GM06990 (cell line): ENCODE data around the gene KIF5B.
"Not testable (repeated sequence)": the region's sequence is repeated elsewhere in the genome, so short reads cannot be mapped to it uniquely, and the experiment has no call there.

ENCODE experiments used
- DNase-seq: peaks from one replicate; pipeline ENCODE4 v3.0.0-alpha.2; 2011; ENCODE audit not compliant: insufficient read length; ENCODE audit errors: extremely low read depth
- H3K27me3 ChIP-seq: replicated peaks from 2 replicates; pipeline ENCODE4 v1.6.0; 2011; ENCODE audit warnings: low read length; ENCODE audit not compliant: control insufficient read depth, insufficient read depth
- H3K36me3 ChIP-seq: 2 replicates; pipeline ENCODE4 v1.5.1; 2011; ENCODE audit warnings: low read length; ENCODE audit not compliant: control insufficient read depth, insufficient read depth
- H3K4me3 ChIP-seq: replicated peaks from 2 replicates; pipeline ENCODE4 v1.5.1; 2011; ENCODE audit warnings: low read depth, mild to moderate bottlenecking, control low read depth, low read length
- CTCF ChIP-seq: IDR thresholded peaks from 2 replicates; pipeline ENCODE4 v1.5.1; 2011; ENCODE audit warnings: low read length, control low read depth, mild to moderate bottlenecking, inconsistent platforms; ENCODE audit not compliant: insufficient read depth, poor library complexity, severe bottlenecking

Gene KIF5B

GRCh38 chr10:32054094-32054493, 2.1 kb downstream of the KIF5B start:
- peak overlapping the region; percentile 87 for H3K4me3 ChIP-seq
- H3K27me3 ChIP-seq: no peaks in the 10 kb centered on the region
- no peaks in the 10 kb centered on the region for H3K36me3 ChIP-seq
- no peak for TF ChIP-seq CTCF
- no peak for DNase-seq

GRCh38 chr10:32053392-32053791, 2.8 kb downstream of the KIF5B start:
- not testable (repeated sequence) for H3K36me3 ChIP-seq, H3K27me3 ChIP-seq, H3K4me3 ChIP-seq, DNase-seq

GRCh38 chr10:32051926-32052325, 4.3 kb downstream of the KIF5B start:
- Histone ChIP-seq H3K27me3 (no peaks in the 10 kb centered on the region), H3K36me3 (no peaks in the 10 kb centered on the region; the same call in 1 of the 2 replicates), H3K4me3 (no peak overlapping the region)
- TF ChIP-seq CTCF: no peak
- DNase-seq: no peak

GRCh38 chr10:32050177-32050576, 6.0 kb downstream of the KIF5B start:
- Histone ChIP-seq H3K36me3 (no peaks in the 10 kb centered on the region; the same call in 1 of the 2 replicates), H3K27me3 (no peaks in the 10 kb centered on the region), H3K4me3 (no peak overlapping the region)
- TF ChIP-seq CTCF: no peak
- no peak for DNase-seq

- Histone ChIP-seq H3K27me3 (no peaks in the 10 kb centered on the region), H3K36me3 (peaks cover 1% of the 10 kb centered on the region), H3K4me3 (no peak overlapping the region)
- no peak for DNase-seq
- no peak for TF ChIP-seq CTCF
These were observed 7.1 kb downstream of the KIF5B start for GRCh38 chr10:32049113-32049512.

GRCh38 chr10:32048282-32048681, 7.9 kb downstream of the KIF5B start:
- H3K36me3 ChIP-seq: peaks cover 1% of the 10 kb centered on the region
- no peak for DNase-seq
- H3K27me3 ChIP-seq: no peaks in the 10 kb centered on the region
- no peak for TF ChIP-seq CTCF
- no peak overlapping the region for H3K4me3 ChIP-seq
